Measurements from ENCODE around the gene AQP10. TPM values are rescaled to one million over a fixed set of nuclear protein-coding genes. Genes with fewer than 3 reads are reported as not detected.

AQP10 gene
- total RNA-seq, 1 experiment from 2014 or later, result not detected

GRCh38 chr1:154350383-154350782 is 29.5 kb downstream of the AQP10 start:
- Histone ChIP-seq H3F3A (ENCODE audit: insufficient read depth, low read depth) (no peaks in the 10 kb centered on the region), H3K4me1 (replicated peaks; ENCODE audit: insufficient read depth) (no peaks in the 10 kb centered on the region), H3K9me2 (ENCODE audit: insufficient read depth) (no peaks in the 10 kb centered on the region), H3K4me3 (no peak overlapping the region), H4K20me1 (ENCODE audit: insufficient read depth) (no peaks in the 10 kb centered on the region), H2AFZ (no peak overlapping the region), H3K36me3 (ENCODE audit: low read depth) (no peaks in the 10 kb centered on the region), H3K9me3 (ENCODE audit: insufficient read depth, low read depth) (no peaks in the 10 kb centered on the region), H3K27ac (no peak overlapping the region), H3K27me3 (ENCODE audit: insufficient read depth, low read depth) (peaks cover 37% of the 10 kb centered on the region), H3K4me2 (no peak overlapping the region), H3K79me2 (ENCODE audit: low read depth) (no peaks in the 10 kb centered on the region)
- BruUV-seq (replicated peaks), result no TSS peak
- DNase-seq, result no peak
- intact Hi-C loops (cut with micrococcal nuclease; ENCODE audit: unreplicated experiment), result loop anchor here (10.0 kb wide), 1 partner anchor 84 kb away; no protein-coding TSS in a partner anchor
- TF ChIP-seq CTCF (conservative IDR thresholded peaks at IDR 0.05) (no peak), EZH2 (IDR thresholded peaks at IDR 0.05; ENCODE audit: low read depth) (no peak)
- ChIA-PET CTCF (interaction anchor here (0.6 kb wide), 1 partner anchor 331 kb away, joined by 3 read pairs; no protein-coding TSS in a partner anchor), POLR2A (ENCODE audit: unreplicated experiment) (interaction anchor here (0.7 kb wide), 1 partner anchor 620 kb away, joined by 12 read pairs; the partner anchor contains the start of gene SHC1)

GRCh38 chr1:154351363-154352068 is 30.6 kb downstream of the AQP10 start:
- POLR2A ChIA-PET (ENCODE audit: unreplicated experiment), result no interaction called here
- intact Hi-C loops (cut with micrococcal nuclease; ENCODE audit: unreplicated experiment), result loop anchor here (10.0 kb wide), 1 partner anchor 83 kb away; no protein-coding TSS in a partner anchor
- Histone ChIP-seq H3F3A (ENCODE audit: insufficient read depth, low read depth) (no peaks in the 10 kb centered on the region), H3K4me3 (no peak overlapping the region), H3K36me3 (ENCODE audit: low read depth) (no peaks in the 10 kb centered on the region), H3K27ac (no peak overlapping the region), H3K9me2 (ENCODE audit: insufficient read depth) (no peaks in the 10 kb centered on the region), H3K9me3 (ENCODE audit: insufficient read depth, low read depth) (no peaks in the 10 kb centered on the region), H4K20me1 (ENCODE audit: insufficient read depth) (no peaks in the 10 kb centered on the region), H3K79me2 (ENCODE audit: low read depth) (no peaks in the 10 kb centered on the region), H2AFZ (no peak overlapping the region), H3K4me1 (replicated peaks; ENCODE audit: insufficient read depth) (no peaks in the 10 kb centered on the region), H3K4me2 (no peak overlapping the region), H3K27me3 (ENCODE audit: insufficient read depth, low read depth) (peaks cover 45% of the 10 kb centered on the region)
- no peak for DNase-seq
- TF ChIP-seq CTCF (conservative IDR thresholded peaks at IDR 0.05) (no peak), EZH2 (IDR thresholded peaks at IDR 0.05; ENCODE audit: low read depth) (no peak)
- CTCF ChIA-PET, result interaction anchor here (0.6 kb wide), 1 partner anchor 81 kb away, joined by 3 read pairs; no protein-coding TSS in a partner anchor
- BruUV-seq (replicated peaks), result no TSS peak

GRCh38 chr1:154352245-154352580 is 31.3 kb downstream of the AQP10 start:
- peaks cover 45% of the 10 kb centered on the region for H3K27me3 ChIP-seq (ENCODE audit: insufficient read depth, low read depth)
- POLR2A ChIA-PET (ENCODE audit: unreplicated experiment), result no interaction called here
- H3K4me1 ChIP-seq (replicated peaks; ENCODE audit: insufficient read depth), result no peaks in the 10 kb centered on the region
- no peaks in the 10 kb centered on the region for H3K79me2 ChIP-seq (ENCODE audit: low read depth)
- H3K27ac ChIP-seq, result no peak overlapping the region
- H3F3A ChIP-seq (ENCODE audit: insufficient read depth, low read depth), result no peaks in the 10 kb centered on the region
- H3K9me2 ChIP-seq (ENCODE audit: insufficient read depth), result no peaks in the 10 kb centered on the region
- DNase-seq, result no peak
- no peak overlapping the region for H3K4me3 ChIP-seq
- CTCF ChIA-PET, result no interaction called here
- no peak for TF ChIP-seq EZH2 (IDR thresholded peaks at IDR 0.05; ENCODE audit: low read depth)
- no peak for TF ChIP-seq CTCF (conservative IDR thresholded peaks at IDR 0.05)
- no peak overlapping the region for H2AFZ ChIP-seq
- no TSS peak for BruUV-seq (replicated peaks)
- H3K4me2 ChIP-seq, result peak overlapping the region; percentile 67
- H4K20me1 ChIP-seq (ENCODE audit: insufficient read depth), result no peaks in the 10 kb centered on the region
- intact Hi-C loops (cut with micrococcal nuclease; ENCODE audit: unreplicated experiment), result loop anchor here (10.0 kb wide), 1 partner anchor 83 kb away; no protein-coding TSS in a partner anchor
- no peaks in the 10 kb centered on the region for H3K36me3 ChIP-seq (ENCODE audit: low read depth)
- H3K9me3 ChIP-seq (ENCODE audit: insufficient read depth, low read depth), result no peaks in the 10 kb centered on the region

Measured in PC-9 (cell line).